GM12874 (cell line): ENCODE results near the gene SH3BP2.

Source experiments
- CTCF ChIP-seq: IDR thresholded peaks from 2 replicates; pipeline ENCODE4 v1.5.1; 2011; ENCODE audit warnings: low read depth, mild to moderate bottlenecking, control low read depth, low read length, moderate library complexity; ENCODE audit not compliant: insufficient read depth

Gene SH3BP2

GRCh38 chr4:2868877-2869487 lies 76.1 kb downstream of the SH3BP2 start:
- TF ChIP-seq CTCF = no peak

DNA sequence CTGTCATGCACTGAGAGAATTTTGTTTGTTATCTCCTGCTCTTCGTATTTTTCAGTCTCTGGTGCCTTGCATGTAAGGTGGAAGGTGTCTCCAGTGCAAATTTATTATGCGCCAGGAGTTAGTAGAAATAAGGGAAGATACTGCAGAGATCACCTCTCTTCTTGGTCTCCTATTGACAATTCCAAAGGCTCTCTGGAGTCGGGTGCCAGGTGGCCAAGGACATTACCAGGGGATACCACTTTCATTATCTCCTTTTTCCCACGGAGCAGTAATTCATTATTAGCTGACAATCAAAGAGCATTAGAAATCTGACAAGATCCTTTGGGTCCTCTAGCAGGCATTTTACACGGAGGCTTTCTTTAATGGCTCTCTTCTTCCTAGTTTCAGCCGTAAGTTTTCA lies 76.8 kb downstream of the SH3BP2 start:
- no peak for TF ChIP-seq CTCF

GRCh38 chr4:2870082-2870481 lies 77.2 kb downstream of the SH3BP2 start:
- TF ChIP-seq CTCF = no peak

- no peak for TF ChIP-seq CTCF
Measured at GRCh38 chr4:2871466-2871865, 78.6 kb downstream of the SH3BP2 start.

DNA sequence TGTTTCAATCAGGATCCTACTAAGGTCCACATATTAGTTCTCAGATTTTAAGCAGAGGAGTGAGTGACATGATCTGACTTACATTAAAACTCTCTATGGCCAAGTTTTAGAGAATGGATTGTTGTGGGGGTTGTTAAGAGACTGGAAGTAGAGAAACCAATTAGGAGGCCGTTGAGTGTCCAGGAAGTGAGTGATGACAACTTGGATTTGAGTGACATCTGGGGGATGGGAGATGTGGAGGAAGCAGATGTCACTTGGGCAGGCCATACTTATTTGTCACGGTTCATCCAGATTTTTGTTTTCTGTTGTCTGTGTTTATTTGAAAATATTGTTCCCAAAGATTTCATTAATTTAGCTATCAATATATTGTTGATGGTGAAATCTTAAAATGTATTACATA lies 79.0 kb downstream of the SH3BP2 start:
- no peak for TF ChIP-seq CTCF

GRCh38 chr4:2873329-2873728 lies 80.4 kb downstream of the SH3BP2 start:
- no peak for TF ChIP-seq CTCF

GRCh38 chr4:2874861-2875260 lies 82.0 kb downstream of the SH3BP2 start:
- no peak for TF ChIP-seq CTCF
